Mammary epithelial cell (primary cell): Measurements from ENCODE around the gene ARHGAP28.

ENCODE experiments used
- EZH2 ChIP-seq: IDR thresholded peaks from 2 replicates; pipeline ENCODE4 v1.6.1; 2012; ENCODE audit warnings: low read length, inconsistent platforms, borderline replicate concordance
- TF ChIP-seq, protein P1 (sequence below), 2 donors: IDR thresholded peaks in 1 of 2; conservative IDR thresholded peaks in 1 of 2; 2 replicates each; pipeline ENCODE4 v1.5.1; 2011 to 2012; ENCODE audit warnings: inconsistent platforms in 2 of 2, low read length in 2 of 2, mild to moderate bottlenecking in 2 of 2, control low read depth in 1 of 2, low read depth in 1 of 2; ENCODE audit not compliant: insufficient read depth in 1 of 2; ENCODE audit errors: extremely low read depth in 1 of 2

DNA sequence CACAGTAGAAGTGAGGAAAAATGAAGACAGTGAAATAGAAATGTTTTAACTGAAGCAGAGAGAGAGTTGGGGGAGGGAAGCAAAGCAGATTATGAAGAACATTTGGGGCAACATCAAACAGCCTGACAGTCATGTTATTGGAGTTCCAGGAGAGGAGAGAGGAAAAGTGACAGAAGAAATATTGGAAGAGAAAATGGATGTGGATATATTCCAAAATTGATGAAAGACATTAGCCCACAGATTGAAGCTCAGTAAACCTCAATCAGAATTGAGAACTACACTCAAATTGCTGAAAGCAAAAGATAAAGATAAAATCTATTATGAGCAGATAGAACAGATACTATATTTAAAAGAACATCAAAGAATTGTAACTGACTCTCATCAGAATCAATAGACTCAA is 90.8 kb downstream of the ARHGAP28 start:
- TF ChIP-seq, protein P1, sequence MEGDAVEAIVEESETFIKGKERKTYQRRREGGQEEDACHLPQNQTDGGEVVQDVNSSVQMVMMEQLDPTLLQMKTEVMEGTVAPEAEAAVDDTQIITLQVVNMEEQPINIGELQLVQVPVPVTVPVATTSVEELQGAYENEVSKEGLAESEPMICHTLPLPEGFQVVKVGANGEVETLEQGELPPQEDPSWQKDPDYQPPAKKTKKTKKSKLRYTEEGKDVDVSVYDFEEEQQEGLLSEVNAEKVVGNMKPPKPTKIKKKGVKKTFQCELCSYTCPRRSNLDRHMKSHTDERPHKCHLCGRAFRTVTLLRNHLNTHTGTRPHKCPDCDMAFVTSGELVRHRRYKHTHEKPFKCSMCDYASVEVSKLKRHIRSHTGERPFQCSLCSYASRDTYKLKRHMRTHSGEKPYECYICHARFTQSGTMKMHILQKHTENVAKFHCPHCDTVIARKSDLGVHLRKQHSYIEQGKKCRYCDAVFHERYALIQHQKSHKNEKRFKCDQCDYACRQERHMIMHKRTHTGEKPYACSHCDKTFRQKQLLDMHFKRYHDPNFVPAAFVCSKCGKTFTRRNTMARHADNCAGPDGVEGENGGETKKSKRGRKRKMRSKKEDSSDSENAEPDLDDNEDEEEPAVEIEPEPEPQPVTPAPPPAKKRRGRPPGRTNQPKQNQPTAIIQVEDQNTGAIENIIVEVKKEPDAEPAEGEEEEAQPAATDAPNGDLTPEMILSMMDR (conservative IDR thresholded peaks at IDR 0.05 in 1 of 2, IDR thresholded peaks at IDR 0.05 in 1 of 2; ENCODE audit: extremely low read depth in 1 of 2, insufficient read depth in 1 of 2, low read depth in 1 of 2, low read length in 2 of 2): no peak
- TF ChIP-seq EZH2: no peak
